Mesenchymal stem cell (in vitro differentiated cells and primary cell): Measurements from ENCODE around the gene ZNF468.
"Not testable (repeated sequence)": the region's sequence is repeated elsewhere in the genome, so short reads cannot be mapped to it uniquely, and the experiment has no call there.

Experiments
- DNase-seq: peaks from one replicate; pipeline ENCODE4 v3.0.0-alpha.2; 2013
- H2AFZ ChIP-seq: one replicate; pipeline ENCODE4 v1.6.1; 2013; ENCODE audit warnings: low read depth, mild to moderate bottlenecking, control low read depth, inconsistent platforms, low read length, moderate library complexity
- H2AK5ac ChIP-seq: 2 replicates; pipeline ENCODE4 v1.6.1; 2013; ENCODE audit warnings: low read length, moderate library complexity, mild to moderate bottlenecking, inconsistent platforms; ENCODE audit not compliant: severe bottlenecking
- H2BK120ac ChIP-seq: one replicate; pipeline ENCODE4 v1.6.1; 2013; ENCODE audit warnings: low read depth, mild to moderate bottlenecking, inconsistent platforms, low read length, moderate library complexity
- H2BK12ac ChIP-seq, 2 experiments: one replicate each; pipeline ENCODE4 v1.6.1; 2013; ENCODE audit warnings: inconsistent platforms in 2 of 2, low read length in 2 of 2, mild to moderate bottlenecking in 2 of 2, moderate library complexity in 2 of 2, control low read depth in 1 of 2
- H2BK15ac ChIP-seq: one replicate; pipeline ENCODE4 v1.6.1; 2013; ENCODE audit warnings: mild to moderate bottlenecking, low read depth, inconsistent platforms; ENCODE audit not compliant: poor library complexity, severe bottlenecking
- H2BK5ac ChIP-seq: 2 replicates; pipeline ENCODE4 v1.6.1; 2013; ENCODE audit warnings: low read depth, mild to moderate bottlenecking, low read length, control low read depth, inconsistent platforms; ENCODE audit not compliant: poor library complexity, severe bottlenecking
- H3K14ac ChIP-seq, 2 experiments: one replicate each; pipeline ENCODE4 v1.6.1; 2013; ENCODE audit warnings: inconsistent platforms in 2 of 2, low read length in 2 of 2, control low read depth in 1 of 2, mild to moderate bottlenecking in 1 of 2, moderate library complexity in 1 of 2
- H3K18ac ChIP-seq, 2 experiments: one replicate each; pipeline ENCODE4 v1.6.1; 2013; ENCODE audit warnings: inconsistent platforms in 2 of 2, low read length in 2 of 2, control low read depth in 1 of 2, low read depth in 1 of 2, mild to moderate bottlenecking in 1 of 2
- H3K23ac ChIP-seq, 2 experiments: one replicate each; pipeline ENCODE4 v1.6.1; 2013; ENCODE audit warnings: inconsistent platforms in 2 of 2, low read length in 2 of 2, mild to moderate bottlenecking in 2 of 2, moderate library complexity in 2 of 2, control low read depth in 1 of 2
- H3K27ac ChIP-seq: 2 replicates; pipeline ENCODE4 v1.5.1; 2013; ENCODE audit warnings: mild to moderate bottlenecking, moderate library complexity, low read length, control low read depth, inconsistent platforms; ENCODE audit not compliant: poor library complexity, severe bottlenecking
- H3K27me3 ChIP-seq, 2 experiments: 2 replicates each; pipeline versions ENCODE4 v1.6.1 to v1.7.0; 2013; ENCODE audit warnings: low read length in 2 of 2, mild to moderate bottlenecking in 2 of 2, moderate library complexity in 2 of 2, control low read depth in 1 of 2, inconsistent platforms in 1 of 2; ENCODE audit not compliant: control insufficient read depth in 1 of 2, insufficient read depth in 1 of 2
- H3K36me3 ChIP-seq, 2 experiments: 2 replicates each; pipeline versions ENCODE4 v1.6.1 to v1.7.0; 2013; ENCODE audit warnings: low read length in 2 of 2, control low read depth in 1 of 2, inconsistent platforms in 1 of 2, low read depth in 1 of 2, mild to moderate bottlenecking in 1 of 2; ENCODE audit not compliant: insufficient read depth in 2 of 2, control insufficient read depth in 1 of 2
- H3K4ac ChIP-seq, 2 experiments: one replicate each; pipeline ENCODE4 v1.6.1; 2013; ENCODE audit warnings: inconsistent platforms in 2 of 2, low read length in 2 of 2, mild to moderate bottlenecking in 2 of 2, moderate library complexity in 2 of 2, control low read depth in 1 of 2, low read depth in 1 of 2
- H3K4me1 ChIP-seq: 2 replicates; pipeline ENCODE4 v1.6.1; 2013; ENCODE audit warnings: low read depth, low read length, control low read depth; ENCODE audit not compliant: control insufficient read depth, insufficient read depth
- H3K4me2 ChIP-seq: 2 replicates; pipeline ENCODE4 v1.6.1; 2013; ENCODE audit warnings: low read length, mild to moderate bottlenecking, inconsistent platforms; ENCODE audit not compliant: poor library complexity, severe bottlenecking
- H3K4me3 ChIP-seq, 2 experiments: 2 replicates each; pipeline versions ENCODE4 v1.5.1 to v1.7.0; 2013; ENCODE audit warnings: low read length in 2 of 2, mild to moderate bottlenecking in 2 of 2, control low read depth in 1 of 2, low read depth in 1 of 2; ENCODE audit not compliant: insufficient read depth in 1 of 2
- H3K79me1 ChIP-seq: replicated peaks from 2 replicates; pipeline ENCODE4 v1.6.1; 2013; ENCODE audit warnings: mild to moderate bottlenecking, control low read depth, low read length, inconsistent platforms; ENCODE audit not compliant: poor library complexity, severe bottlenecking
- H3K9ac ChIP-seq: 2 replicates; pipeline ENCODE4 v1.7.0; 2013; ENCODE audit warnings: mild to moderate bottlenecking, low read length, moderate library complexity
- H3K9me3 ChIP-seq: 2 replicates; pipeline ENCODE4 v1.7.0; 2013; ENCODE audit warnings: mild to moderate bottlenecking, low read length; ENCODE audit not compliant: control insufficient read depth
- H4K8ac ChIP-seq: one replicate; pipeline ENCODE4 v1.6.1; 2013; ENCODE audit warnings: inconsistent platforms, mild to moderate bottlenecking, low read length, moderate library complexity
- H4K91ac ChIP-seq: one replicate; pipeline ENCODE4 v1.6.1; 2013; ENCODE audit warnings: mild to moderate bottlenecking, low read length, inconsistent platforms
- WGBS: methylation state at CpG from one replicate; pipeline ENCODE4 v1.1.7; 2013; ENCODE audit warnings: mixed read lengths; 5-methylcytosine and 5-hydroxymethylcytosine counted together

The ZNF468 gene

GRCh38 chr19:52889931-52890330, 32.5 kb upstream of the ZNF468 start:
- no peak overlapping the region for H2BK5ac ChIP-seq
- H3K4me1 ChIP-seq, result no peaks in the 10 kb centered on the region
- peaks cover 66 to 85% of the 10 kb centered on the region in 2 experiments for H3K36me3 ChIP-seq
- H2AK5ac ChIP-seq, result no peak overlapping the region
- H3K4me2 ChIP-seq, result no peak overlapping the region
- peaks cover 47% of the 10 kb centered on the region for H3K9me3 ChIP-seq
- DNase-seq, result no peak
- H2BK120ac ChIP-seq, result no peak overlapping the region
- H2AFZ ChIP-seq, result no peak overlapping the region
- H3K79me1 ChIP-seq, result peaks cover 19% of the 10 kb centered on the region
- H3K9ac ChIP-seq, result no peak overlapping the region
- H3K14ac ChIP-seq, result no peak overlapping the region
- H3K4me3 ChIP-seq, result no peak overlapping the region
- no peak overlapping the region for H3K23ac ChIP-seq
- H3K27me3 ChIP-seq, result no peaks in the 10 kb centered on the region
- H3K18ac ChIP-seq, result no peak overlapping the region
- WGBS, result 100% methylated on average over 2 of the region's 4 CpGs
- no peak overlapping the region for H4K91ac ChIP-seq
- no peak overlapping the region for H4K8ac ChIP-seq
- H3K4ac ChIP-seq, result no peak overlapping the region
- H3K27ac ChIP-seq, result no peak overlapping the region
- no peak overlapping the region for H2BK12ac ChIP-seq
- H2BK15ac ChIP-seq, result no peak overlapping the region

- Histone ChIP-seq H3K27me3 (no peaks in the 10 kb centered on the region), H4K91ac (no peak overlapping the region), H3K9ac (no peak overlapping the region)
Measured at GRCh38 chr19:52889076-52889475, 31.7 kb upstream of the ZNF468 start.

GRCh38 chr19:52880895-52881389, 23.5 kb upstream of the ZNF468 start:
- Histone ChIP-seq H3K4me1 (no peaks in the 10 kb centered on the region), H2BK5ac (no peak overlapping the region), H3K4me3 (peak overlapping the region in 1 of 2 experiments; percentile 52), H3K18ac (no peak overlapping the region), H3K4ac (no peak overlapping the region), H3K23ac (no peak overlapping the region), H2BK12ac (no peak overlapping the region), H3K9ac (no peak overlapping the region), H2AK5ac (no peak overlapping the region), H3K14ac (no peak overlapping the region), H3K36me3 (peaks cover 51 to 79% of the 10 kb centered on the region in 2 experiments), H4K91ac (no peak overlapping the region), H3K4me2 (no peak overlapping the region), H3K9me3 (peaks cover 96% of the 10 kb centered on the region), H2AFZ (no peak overlapping the region), H2BK15ac (no peak overlapping the region), H4K8ac (no peak overlapping the region), H3K79me1 (no peaks in the 10 kb centered on the region), H3K27ac (no peak overlapping the region), H3K27me3 (no peaks in the 10 kb centered on the region), H2BK120ac (no peak overlapping the region)
- WGBS, result 95% methylated on average over 11 of the region's 11 CpGs
- DNase-seq, result no peak

More at GRCh38 chr19:52889076-52889475, 31.7 kb upstream of the ZNF468 start:
- H3K23ac ChIP-seq, result no peak overlapping the region
- H2BK120ac ChIP-seq, result no peak overlapping the region
- no peak overlapping the region for H3K4me3 ChIP-seq
- no peak overlapping the region for H2AK5ac ChIP-seq
- no peak overlapping the region for H3K14ac ChIP-seq
- no peak overlapping the region for H2BK15ac ChIP-seq
- H2AFZ ChIP-seq, result no peak overlapping the region
- no peak overlapping the region for H2BK5ac ChIP-seq
- H4K8ac ChIP-seq, result no peak overlapping the region
- no peak overlapping the region for H3K4ac ChIP-seq
- H2BK12ac ChIP-seq, result no peak overlapping the region
- no peak overlapping the region for H3K18ac ChIP-seq
- peaks cover 55% of the 10 kb centered on the region for H3K9me3 ChIP-seq
- H3K36me3 ChIP-seq, result peaks cover 73 to 87% of the 10 kb centered on the region in 2 experiments
- H3K27ac ChIP-seq, result no peak overlapping the region
- H3K4me2 ChIP-seq, result no peak overlapping the region
- H3K79me1 ChIP-seq, result peaks cover 15% of the 10 kb centered on the region
- WGBS, result 88% methylated on average over 5 of the region's 7 CpGs
- DNase-seq, result no peak
- H3K4me1 ChIP-seq, result no peaks in the 10 kb centered on the region

- not testable (repeated sequence) for H3K4ac ChIP-seq, H3K27me3 ChIP-seq, H2AK5ac ChIP-seq, H2BK120ac ChIP-seq, H4K91ac ChIP-seq, H3K9ac ChIP-seq, H4K8ac ChIP-seq, DNase-seq, H3K4me1 ChIP-seq, H2BK12ac ChIP-seq, H3K14ac ChIP-seq, H3K4me2 ChIP-seq, H2BK5ac ChIP-seq, H2BK15ac ChIP-seq, H3K4me3 ChIP-seq, H2AFZ ChIP-seq, H3K18ac ChIP-seq, H3K79me1 ChIP-seq, H3K23ac ChIP-seq, H3K27ac ChIP-seq, H3K36me3 ChIP-seq
- 64% methylated on average over 6 of the region's 6 CpGs for WGBS
- peaks cover 29% of the 10 kb centered on the region for H3K9me3 ChIP-seq
Measured at GRCh38 chr19:52872996-52873395, 15.6 kb upstream of the ZNF468 start.
